ENCODE results near the gene USP38.
"Not testable (repeated sequence)": the region's sequence is repeated elsewhere in the genome, so short reads cannot be mapped to it uniquely, and the experiment has no call there.

USP38 gene

GRCh38 chr4:143207555-143207954, 22.8 kb downstream of the USP38 start:
- H3K27me3 ChIP-seq (ENCODE audit: control insufficient read depth, insufficient read depth, low read length): no peaks in the 10 kb centered on the region
- no peaks in the 10 kb centered on the region; the same call in 1 of the 2 replicates for H3K36me3 ChIP-seq (ENCODE audit: control insufficient read depth, insufficient read depth, low read length)
- WGBS (ENCODE audit: insufficient coverage, insufficient read length): no CpG with 5 or more reads among the region's 1 CpG
- DNase-seq (ENCODE audit: low read depth, low spot score): no peak
- H3K9me3 ChIP-seq (ENCODE audit: control insufficient read depth, insufficient read depth, low read length): no peaks in the 10 kb centered on the region
- H3K27ac ChIP-seq (ENCODE audit: low read length): no peak overlapping the region
- H3K4me1 ChIP-seq (ENCODE audit: control insufficient read depth, insufficient read depth, low read length): no peaks in the 10 kb centered on the region
- no peak overlapping the region for H3K4me3 ChIP-seq (ENCODE audit: low read length)

- no peak overlapping the region for H3K27ac ChIP-seq (ENCODE audit: low read length)
- H3K4me3 ChIP-seq (ENCODE audit: low read length): no peak overlapping the region
- no peaks in the 10 kb centered on the region for H3K36me3 ChIP-seq (ENCODE audit: control insufficient read depth, insufficient read depth, low read length)
- no peaks in the 10 kb centered on the region for H3K4me1 ChIP-seq (ENCODE audit: control insufficient read depth, insufficient read depth, low read length)
- no CpG with 5 or more reads among the region's 2 CpGs for WGBS (ENCODE audit: insufficient coverage, insufficient read length)
- no peaks in the 10 kb centered on the region for H3K9me3 ChIP-seq (ENCODE audit: control insufficient read depth, insufficient read depth, low read length)
- no peaks in the 10 kb centered on the region for H3K27me3 ChIP-seq (ENCODE audit: control insufficient read depth, insufficient read depth, low read length)
- DNase-seq (ENCODE audit: low read depth, low spot score): no peak
These were observed 27.8 kb downstream of the USP38 start for GRCh38 chr4:143212566-143212965.

GRCh38 chr4:143215873-143216272, 31.2 kb downstream of the USP38 start:
- Histone ChIP-seq H3K9me3 (ENCODE audit: control insufficient read depth, insufficient read depth, low read length) (no peaks in the 10 kb centered on the region), H3K36me3 (ENCODE audit: control insufficient read depth, insufficient read depth, low read length) (no peaks in the 10 kb centered on the region), H3K4me1 (ENCODE audit: control insufficient read depth, insufficient read depth, low read length) (no peaks in the 10 kb centered on the region), H3K27ac (ENCODE audit: low read length) (no peak overlapping the region), H3K27me3 (ENCODE audit: control insufficient read depth, insufficient read depth, low read length) (no peaks in the 10 kb centered on the region), H3K4me3 (ENCODE audit: low read length) (no peak overlapping the region)
- no peak for DNase-seq (ENCODE audit: low read depth, low spot score)
- WGBS (ENCODE audit: insufficient coverage, insufficient read length): no CpG with 5 or more reads among the region's 1 CpG

GRCh38 chr4:143224255-143224654, 39.5 kb downstream of the USP38 start:
- WGBS (ENCODE audit: insufficient coverage, insufficient read length): no CpG with 5 or more reads among the region's 1 CpG
- H3K36me3 ChIP-seq (ENCODE audit: control insufficient read depth, insufficient read depth, low read length): no peaks in the 10 kb centered on the region
- no peak for DNase-seq (ENCODE audit: low read depth, low spot score)
- H3K4me3 ChIP-seq (ENCODE audit: low read length): no peak overlapping the region
- no peaks in the 10 kb centered on the region for H3K27me3 ChIP-seq (ENCODE audit: control insufficient read depth, insufficient read depth, low read length)
- no peak overlapping the region for H3K27ac ChIP-seq (ENCODE audit: low read length)
- no peaks in the 10 kb centered on the region for H3K4me1 ChIP-seq (ENCODE audit: control insufficient read depth, insufficient read depth, low read length)
- H3K9me3 ChIP-seq (ENCODE audit: control insufficient read depth, insufficient read depth, low read length): no peaks in the 10 kb centered on the region

- no CpG with 5 or more reads among the region's 6 CpGs for WGBS (ENCODE audit: insufficient coverage, insufficient read length)
- no peaks in the 10 kb centered on the region for H3K4me1 ChIP-seq (ENCODE audit: control insufficient read depth, insufficient read depth, low read length)
- H3K4me3 ChIP-seq (ENCODE audit: low read length): no peak overlapping the region
- no peak overlapping the region for H3K27ac ChIP-seq (ENCODE audit: low read length)
- no peaks in the 10 kb centered on the region for H3K27me3 ChIP-seq (ENCODE audit: control insufficient read depth, insufficient read depth, low read length)
- H3K9me3 ChIP-seq (ENCODE audit: control insufficient read depth, insufficient read depth, low read length): no peaks in the 10 kb centered on the region
- DNase-seq (ENCODE audit: low read depth, low spot score): no peak
- no peaks in the 10 kb centered on the region for H3K36me3 ChIP-seq (ENCODE audit: control insufficient read depth, insufficient read depth, low read length)
These were observed 40.5 kb downstream of the USP38 start for GRCh38 chr4:143225167-143225566.

- Histone ChIP-seq H3K27me3 (ENCODE audit: control insufficient read depth, insufficient read depth, low read length) (no peaks in the 10 kb centered on the region), H3K9me3 (ENCODE audit: control insufficient read depth, insufficient read depth, low read length) (no peaks in the 10 kb centered on the region), H3K27ac (ENCODE audit: low read length) (no peak overlapping the region), H3K4me1 (ENCODE audit: control insufficient read depth, insufficient read depth, low read length) (no peaks in the 10 kb centered on the region), H3K36me3 (ENCODE audit: control insufficient read depth, insufficient read depth, low read length) (no peaks in the 10 kb centered on the region), H3K4me3 (ENCODE audit: low read length) (no peak overlapping the region)
- no peak for DNase-seq (ENCODE audit: low read depth, low spot score)
- WGBS (ENCODE audit: insufficient coverage, insufficient read length): no CpG with 5 or more reads among the region's 3 CpGs
These were observed 46.0 kb downstream of the USP38 start for GRCh38 chr4:143230683-143231082.

GRCh38 chr4:143232277-143232676, 47.6 kb downstream of the USP38 start:
- Histone ChIP-seq H3K4me1 (ENCODE audit: control insufficient read depth, insufficient read depth, low read length) (no peaks in the 10 kb centered on the region), H3K27me3 (ENCODE audit: control insufficient read depth, insufficient read depth, low read length) (no peaks in the 10 kb centered on the region), H3K27ac (ENCODE audit: low read length) (no peak overlapping the region), H3K9me3 (ENCODE audit: control insufficient read depth, insufficient read depth, low read length) (no peaks in the 10 kb centered on the region), H3K36me3 (ENCODE audit: control insufficient read depth, insufficient read depth, low read length) (no peaks in the 10 kb centered on the region), H3K4me3 (ENCODE audit: low read length) (no peak overlapping the region)
- WGBS (ENCODE audit: insufficient coverage, insufficient read length): no CpG with 5 or more reads among the region's 2 CpGs
- no peak for DNase-seq (ENCODE audit: low read depth, low spot score)

- H3K4me3 ChIP-seq (ENCODE audit: low read length): no peak overlapping the region
- no CpG with 5 or more reads among the region's 1 CpG for WGBS (ENCODE audit: insufficient coverage, insufficient read length)
- H3K36me3 ChIP-seq (ENCODE audit: control insufficient read depth, insufficient read depth, low read length): no peaks in the 10 kb centered on the region
- no peaks in the 10 kb centered on the region for H3K27me3 ChIP-seq (ENCODE audit: control insufficient read depth, insufficient read depth, low read length)
- no peaks in the 10 kb centered on the region for H3K4me1 ChIP-seq (ENCODE audit: control insufficient read depth, insufficient read depth, low read length)
- H3K27ac ChIP-seq (ENCODE audit: low read length): no peak overlapping the region
- no peak for DNase-seq (ENCODE audit: low read depth, low spot score)
- no peaks in the 10 kb centered on the region for H3K9me3 ChIP-seq (ENCODE audit: control insufficient read depth, insufficient read depth, low read length)
These were observed 49.4 kb downstream of the USP38 start for GRCh38 chr4:143234153-143234552.

GRCh38 chr4:143237195-143237594, 52.5 kb downstream of the USP38 start:
- H3K9me3 ChIP-seq (ENCODE audit: control insufficient read depth, insufficient read depth, low read length); DNase-seq (ENCODE audit: low read depth, low spot score); H3K27ac ChIP-seq (ENCODE audit: low read length); H3K4me3 ChIP-seq (ENCODE audit: low read length); H3K27me3 ChIP-seq (ENCODE audit: control insufficient read depth, insufficient read depth, low read length); H3K36me3 ChIP-seq (ENCODE audit: control insufficient read depth, insufficient read depth, low read length); H3K4me1 ChIP-seq (ENCODE audit: control insufficient read depth, insufficient read depth, low read length): not testable (repeated sequence)
- WGBS (ENCODE audit: insufficient coverage, insufficient read length): no CpG with 5 or more reads among the region's 11 CpGs

- no peaks in the 10 kb centered on the region for H3K27me3 ChIP-seq (ENCODE audit: control insufficient read depth, insufficient read depth, low read length)
These were observed 56.4 kb downstream of the USP38 start for GRCh38 chr4:143240939-143241679.

GRCh38 chr4:143241892-143242291, 57.2 kb downstream of the USP38 start:
- H3K9me3 ChIP-seq (ENCODE audit: control insufficient read depth, insufficient read depth, low read length): no peaks in the 10 kb centered on the region
- no peak for DNase-seq (ENCODE audit: low read depth, low spot score)
- no peak overlapping the region for H3K27ac ChIP-seq (ENCODE audit: low read length)
- H3K27me3 ChIP-seq (ENCODE audit: control insufficient read depth, insufficient read depth, low read length): no peaks in the 10 kb centered on the region
- no peaks in the 10 kb centered on the region for H3K36me3 ChIP-seq (ENCODE audit: control insufficient read depth, insufficient read depth, low read length)
- no peaks in the 10 kb centered on the region for H3K4me1 ChIP-seq (ENCODE audit: control insufficient read depth, insufficient read depth, low read length)
- H3K4me3 ChIP-seq (ENCODE audit: low read length): no peak overlapping the region
- WGBS (ENCODE audit: insufficient coverage, insufficient read length): no CpG with 5 or more reads among the region's 1 CpG

More at GRCh38 chr4:143240939-143241679, 56.4 kb downstream of the USP38 start:
- no peaks in the 10 kb centered on the region for H3K9me3 ChIP-seq (ENCODE audit: control insufficient read depth, insufficient read depth, low read length)
- no peaks in the 10 kb centered on the region for H3K36me3 ChIP-seq (ENCODE audit: control insufficient read depth, insufficient read depth, low read length)
- DNase-seq (ENCODE audit: low read depth, low spot score): no peak
- no peak overlapping the region for H3K27ac ChIP-seq (ENCODE audit: low read length)
- no CpG with 5 or more reads among the region's 1 CpG for WGBS (ENCODE audit: insufficient coverage, insufficient read length)
- H3K4me3 ChIP-seq (ENCODE audit: low read length): no peak overlapping the region
- H3K4me1 ChIP-seq (ENCODE audit: control insufficient read depth, insufficient read depth, low read length): no peaks in the 10 kb centered on the region

Data from iPS DF 6.9 (cell line).